WTC11 (cell line): ENCODE results near the gene KIF22. TPM values are rescaled to one million over a fixed set of nuclear protein-coding genes. Genes with fewer than 3 reads are reported as not detected.
A peak's percentile ranks its signal among the peaks of the same experiment; 100 is the strongest.
"Not testable (repeated sequence)": the region's sequence is repeated elsewhere in the genome, so short reads cannot be mapped to it uniquely, and the experiment has no call there.

ENCODE experiments used
- ATAC-seq: fragments of 200-7000 bp; cut with Tn5 transposase; 2 replicates; pipeline ENCODE4 v1.10.0; 2021; ENCODE audit warnings: mild to moderate bottlenecking, moderate library complexity
- CTCF ChIA-PET: fragments of 300-600 bp; sonication (Branson Sonifier 250); formaldehyde crosslinking; loops from one replicate; lab custom pipeline; 2021; ENCODE audit warnings: antibody characterized with exemption; lab: Charles Lee
- POLR2A ChIA-PET: fragments of 350-600 bp; sonication (Branson Sonifier 250); formaldehyde crosslinking; loops from one replicate; lab custom pipeline; 2021; ENCODE audit warnings: antibody characterized with exemption; lab: Charles Lee
- DNase-seq: peaks from one replicate; pipeline ENCODE4 v3.0.0; 2021; ENCODE audit warnings: low spot score
- H3K27ac Mint-ChIP-seq: 2 replicates; pipeline ENCODE4 v1.8.0; 2021; ENCODE audit warnings: mixed read lengths
- H3K27me3 Mint-ChIP-seq: 2 replicates; pipeline ENCODE4 v1.8.0; 2021; ENCODE audit warnings: low read depth, mild to moderate bottlenecking, moderate library complexity, mixed read lengths
- H3K36me3 Mint-ChIP-seq: 2 replicates; pipeline ENCODE4 v1.8.0; 2021; ENCODE audit warnings: mixed read lengths
- H3K4me1 Mint-ChIP-seq: 2 replicates; pipeline ENCODE4 v1.8.0; 2022; ENCODE audit warnings: mixed read lengths
- H3K4me3 Mint-ChIP-seq: 2 replicates; pipeline ENCODE4 v1.8.0; 2021; ENCODE audit warnings: mild to moderate bottlenecking, moderate library complexity, mixed read lengths
- H3K9me3 Mint-ChIP-seq: 2 replicates; pipeline ENCODE4 v1.8.0; 2021; ENCODE audit warnings: mixed read lengths
- ARID4B ChIP-seq: sonication (generic); formaldehyde crosslinking; IDR thresholded peaks from 2 replicates; pipeline ENCODE4 v1.8.0; 2023; ENCODE audit warnings: missing genetic modification reagents, mild to moderate bottlenecking, borderline replicate concordance
- CREB1 ChIP-seq: sonication (generic); formaldehyde crosslinking; IDR thresholded peaks from 2 replicates; pipeline ENCODE4 v1.8.0; 2023; ENCODE audit warnings: mild to moderate bottlenecking, missing genetic modification reagents
- CREM ChIP-seq: sonication (generic); formaldehyde crosslinking; IDR thresholded peaks from 2 replicates; pipeline ENCODE4 v1.8.1; 2022; ENCODE audit warnings: mild to moderate bottlenecking, missing genetic modification reagents, moderate library complexity
- ELF4 ChIP-seq: sonication (generic); formaldehyde crosslinking; IDR thresholded peaks from 2 replicates; pipeline ENCODE4 v1.8.1; 2022; ENCODE audit warnings: low read depth, mild to moderate bottlenecking, moderate library complexity, missing genetic modification reagents
- HMGXB4 ChIP-seq: sonication (generic); formaldehyde crosslinking; IDR thresholded peaks from 2 replicates; pipeline ENCODE4 v1.8.1; 2023; ENCODE audit warnings: mild to moderate bottlenecking, moderate library complexity, missing genetic modification reagents
- JAZF1 ChIP-seq: fragments of 250-450 bp; sonication (Bioruptor Pico); IDR thresholded peaks from 2 replicates; pipeline ENCODE4 v1.9.0; 2021; ENCODE audit warnings: moderate library complexity, mild to moderate bottlenecking, inconsistent platforms
- JUN ChIP-seq: sonication (generic); formaldehyde crosslinking; IDR thresholded peaks from 2 replicates; pipeline ENCODE4 v1.8.0; 2023; ENCODE audit warnings: mild to moderate bottlenecking, missing genetic modification reagents
- KAT7 ChIP-seq: sonication (generic); formaldehyde crosslinking; IDR thresholded peaks from 2 replicates; pipeline ENCODE4 v1.8.1; 2023; ENCODE audit warnings: missing genetic modification reagents, mild to moderate bottlenecking, borderline replicate concordance
- NFE2L1 ChIP-seq: sonication (generic); formaldehyde crosslinking; IDR thresholded peaks from 2 replicates; pipeline ENCODE4 v1.8.1; 2023; ENCODE audit warnings: missing genetic modification reagents
- NR1H2 ChIP-seq: sonication (generic); formaldehyde crosslinking; IDR thresholded peaks from 2 replicates; pipeline ENCODE4 v1.9.0; 2021; ENCODE audit warnings: mild to moderate bottlenecking, moderate library complexity, missing genetic modification reagents
- NR2C2 ChIP-seq: sonication (generic); formaldehyde crosslinking; IDR thresholded peaks from 2 replicates; pipeline ENCODE4 v1.8.0; 2022; ENCODE audit warnings: mild to moderate bottlenecking, missing genetic modification reagents
- OVOL2 ChIP-seq: fragments of 250-450 bp; sonication (Bioruptor Pico); IDR thresholded peaks from 2 replicates; pipeline ENCODE4 v1.9.0; 2021; ENCODE audit warnings: mild to moderate bottlenecking, borderline replicate concordance
- PRRX2 ChIP-seq: fragments of 250-450 bp; sonication (Bioruptor Pico); IDR thresholded peaks from 2 replicates; pipeline ENCODE4 v1.8.0; 2021; ENCODE audit warnings: mild to moderate bottlenecking
- SOX15 ChIP-seq: fragments of 250-450 bp; sonication (Bioruptor Pico); IDR thresholded peaks from 2 replicates; pipeline ENCODE4 v1.9.0; 2021; ENCODE audit warnings: mild to moderate bottlenecking
- SP1 ChIP-seq: sonication (generic); formaldehyde crosslinking; conservative IDR thresholded peaks from 2 replicates; pipeline ENCODE4 v1.8.1; 2022; ENCODE audit warnings: missing genetic modification reagents
- TP53 ChIP-seq: sonication (generic); formaldehyde crosslinking; IDR thresholded peaks from 2 replicates; pipeline ENCODE4 v1.8.1; 2023; ENCODE audit warnings: mild to moderate bottlenecking, missing genetic modification reagents
- ZBTB21 ChIP-seq: sonication (generic); formaldehyde crosslinking; IDR thresholded peaks from 2 replicates; pipeline ENCODE4 v1.8.1; 2023; ENCODE audit warnings: mild to moderate bottlenecking, missing genetic modification reagents, borderline replicate concordance
- ZBTB43 ChIP-seq: sonication (generic); formaldehyde crosslinking; IDR thresholded peaks from 2 replicates; pipeline ENCODE4 v1.8.1; 2023; ENCODE audit warnings: mild to moderate bottlenecking, missing genetic modification reagents
- ZMAT4 ChIP-seq: fragments of 250-450 bp; sonication (Bioruptor Pico); IDR thresholded peaks from 2 replicates; pipeline ENCODE4 v1.9.0; 2021; ENCODE audit warnings: mild to moderate bottlenecking
- ZNF121 ChIP-seq: sonication (generic); formaldehyde crosslinking; IDR thresholded peaks from 2 replicates; pipeline ENCODE4 v1.8.0; 2023; ENCODE audit warnings: missing genetic modification reagents
- ZNF425 ChIP-seq: fragments of 250-450 bp; sonication (Bioruptor Pico); conservative IDR thresholded peaks from 2 replicates; pipeline ENCODE4 v1.9.0; 2021; ENCODE audit warnings: mild to moderate bottlenecking
- ZNF671 ChIP-seq: fragments of 250-450 bp; sonication (Bioruptor Pico); IDR thresholded peaks from 2 replicates; pipeline ENCODE4 v1.8.0; 2021; ENCODE audit warnings: mild to moderate bottlenecking
- total RNA-seq: library from RNA; stranded (reverse); gene quantifications from 3 replicates; pipeline ENCODE4 v1.2.3, GENCODE V29; 2021

Gene KIF22
- total RNA-seq, 1 experiment from 2014 or later: 182 TPM

DNA sequence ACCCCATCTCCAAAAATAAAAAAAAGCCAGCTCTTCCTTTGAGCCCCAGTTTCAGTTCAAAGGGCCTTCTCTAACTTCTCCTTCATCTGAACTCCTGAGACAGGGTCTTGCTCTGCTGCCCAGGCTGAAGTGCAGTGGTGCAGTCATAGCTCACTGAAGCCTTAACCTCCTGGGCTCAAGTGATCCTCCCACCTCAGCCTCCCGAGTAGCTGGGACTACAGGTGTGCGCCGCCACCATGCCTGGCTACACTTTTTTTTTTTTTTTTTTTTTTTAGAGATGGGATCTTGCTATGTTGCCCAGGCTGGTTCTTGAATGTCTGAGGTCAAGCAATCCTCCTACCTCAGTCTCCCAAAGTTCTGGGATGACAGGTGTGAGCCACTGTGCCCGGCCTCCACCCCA, 42.7 kb downstream of the KIF22 start:
- ATAC-seq, H3K27ac Mint-ChIP-seq, H3K4me3 Mint-ChIP-seq, H3K27me3 Mint-ChIP-seq, H3K9me3 Mint-ChIP-seq, H3K36me3 Mint-ChIP-seq, H3K4me1 Mint-ChIP-seq, DNase-seq: not testable (repeated sequence)
- POLR2A ChIA-PET: interaction anchor here (0.6 kb wide), 1 partner anchor 94 kb away, joined by 8 read pairs; no protein-coding TSS in a partner anchor
- CTCF ChIA-PET: interaction anchor here (0.7 to 1.8 kb wide), 3 partner anchors 10 to 48 kb away, joined by 3 to 9 read pairs (median 3); no protein-coding TSS in a partner anchor

DNA sequence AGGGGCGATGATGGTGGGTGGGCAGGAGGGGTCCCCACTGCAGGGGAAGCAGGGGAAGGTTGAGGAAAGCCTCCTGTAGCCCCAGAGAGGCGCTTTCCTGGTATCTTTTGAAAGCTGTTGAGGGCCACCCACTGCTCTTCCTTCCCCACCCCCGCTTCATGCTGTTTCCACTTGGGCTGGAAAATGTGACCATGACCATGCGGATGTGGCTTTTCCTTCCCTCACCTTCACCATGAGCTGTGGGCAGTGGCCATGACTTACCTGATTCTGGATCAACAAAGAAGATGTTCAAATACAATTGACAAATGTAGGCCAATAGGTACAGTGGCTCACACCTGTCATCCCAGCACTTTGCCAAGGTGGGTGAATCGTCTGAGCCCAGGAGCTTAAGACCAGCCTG, 43.5 kb downstream of the KIF22 start:
- Mint-ChIP-seq H3K4me1 (no peaks in the 10 kb centered on the region), H3K27ac (no peak overlapping the region), H3K36me3 (no peaks in the 10 kb centered on the region), H3K27me3 (no peaks in the 10 kb centered on the region), H3K9me3 (no peaks in the 10 kb centered on the region), H3K4me3 (no peak overlapping the region)
- no peak for ATAC-seq
- ChIA-PET POLR2A (interaction anchor here (0.6 to 0.8 kb wide), 2 partner anchors 9 to 10 kb away, joined by 3 to 4 read pairs; no protein-coding TSS in a partner anchor), CTCF (interaction anchor here (0.7 to 2.0 kb wide), 4 partner anchors 9 to 187 kb away, joined by 3 to 13 read pairs (median 6); no protein-coding TSS in a partner anchor)
- no peak for DNase-seq
- no peak for TF ChIP-seq SOX15
- no peak for TF ChIP-seq ELF4 (CRISPR knock-in tag)
- TF ChIP-seq SP1 (CRISPR knock-in tag): no peak
- no peak for TF ChIP-seq NFE2L1 (CRISPR knock-in tag)
- no peak for TF ChIP-seq CREM (CRISPR knock-in tag)
- TF ChIP-seq ZBTB21: no peak
- no peak for TF ChIP-seq NR1H2 (CRISPR knock-in tag)
- no peak for TF ChIP-seq OVOL2 (CRISPR knock-in tag)
- no peak for TF ChIP-seq TP53 (CRISPR knock-in tag)
- TF ChIP-seq ZBTB43 (CRISPR knock-in tag): no peak
- no peak for TF ChIP-seq CREB1 (CRISPR knock-in tag)
- TF ChIP-seq JUN (CRISPR knock-in tag): no peak
- no peak for TF ChIP-seq ZNF425 (CRISPR knock-in tag)
- no peak for TF ChIP-seq KAT7
- TF ChIP-seq ZMAT4 (CRISPR knock-in tag): no peak
- no peak for TF ChIP-seq NR2C2 (CRISPR knock-in tag)
- no peak for TF ChIP-seq ZNF121

GRCh38 chr16:29835926-29836325, 45.4 kb downstream of the KIF22 start:
- Mint-ChIP-seq H3K36me3 (no peaks in the 10 kb centered on the region), H3K4me3 (no peak overlapping the region), H3K27ac (no peak overlapping the region)
- DNase-seq: no peak
- CTCF ChIA-PET: interaction anchor here (2.0 kb wide), 1 partner anchor 12 kb away, joined by 13 read pairs; no protein-coding TSS in a partner anchor
- POLR2A ChIA-PET: no interaction called here
- ATAC-seq: no peak
- TF ChIP-seq CREM (CRISPR knock-in tag): no peak
- TF ChIP-seq ZNF671 (CRISPR knock-in tag): no peak
- TF ChIP-seq, all 79 proteins: peak for 0
- Mint-ChIP-seq H3K9me3 (no peaks in the 10 kb centered on the region), H3K4me1 (no peaks in the 10 kb centered on the region), H3K27me3 (no peaks in the 10 kb centered on the region; the same call in 1 of the 2 replicates)

DNA sequence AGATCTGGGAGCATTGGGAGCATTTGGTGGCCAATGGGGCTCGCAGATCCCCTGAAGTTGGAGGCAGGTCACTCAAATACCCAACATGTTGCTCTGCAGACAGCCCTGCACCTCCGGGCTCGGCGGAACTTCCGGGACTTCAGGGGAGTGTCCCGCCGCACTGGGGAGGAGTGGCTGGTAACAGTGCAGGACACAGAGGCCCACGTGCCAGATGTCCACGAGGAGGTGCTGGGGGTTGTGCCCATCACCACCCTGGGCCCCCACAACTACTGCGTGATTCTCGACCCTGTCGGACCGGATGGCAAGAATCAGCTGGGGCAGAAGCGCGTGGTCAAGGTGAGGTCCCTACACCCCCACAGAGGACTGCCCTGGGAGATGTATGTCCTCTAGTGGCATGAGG, 46.1 kb downstream of the KIF22 start:
- H3K27me3 Mint-ChIP-seq: no peaks in the 10 kb centered on the region; the same call in 1 of the 2 replicates
- ChIA-PET POLR2A (no interaction called here), CTCF (interaction anchor here (1.6 kb wide), 1 partner anchor 12 kb away, joined by 7 read pairs; no protein-coding TSS in a partner anchor)
- H3K4me3 Mint-ChIP-seq: no peak overlapping the region
- H3K9me3 Mint-ChIP-seq: no peaks in the 10 kb centered on the region
- H3K27ac Mint-ChIP-seq: no peak overlapping the region
- DNase-seq (no peak), ATAC-seq (peak; percentile 43)
- no peaks in the 10 kb centered on the region for H3K36me3 Mint-ChIP-seq
- no peaks in the 10 kb centered on the region for H3K4me1 Mint-ChIP-seq
- TF ChIP-seq ZNF121: no peak
- no peak for TF ChIP-seq ARID4B
- TF ChIP-seq HMGXB4: no peak
- TF ChIP-seq JAZF1: no peak
- TF ChIP-seq PRRX2 (CRISPR knock-in tag): no peak
